GM12864 (cell line): ENCODE measurements around the gene ASPA.

Source experiments
- DNase-seq: peaks from one replicate; pipeline ENCODE4 v3.0.0-alpha.2; 2011; ENCODE audit warnings: low read depth
- H3K4me3 ChIP-seq: 2 replicates; pipeline ENCODE4 v1.5.1; 2011; ENCODE audit warnings: mild to moderate bottlenecking, low read depth, low read length, control low read depth
- TF ChIP-seq, protein P1 (sequence below): IDR thresholded peaks from 2 replicates; pipeline ENCODE4 v1.5.1; 2011; ENCODE audit warnings: low read depth, mild to moderate bottlenecking, moderate library complexity, low read length, control low read depth, inconsistent platforms; ENCODE audit errors: missing control alignments

ASPA gene

GRCh38 chr17:3544365-3544764 is 68.6 kb downstream of the ASPA start:
- TF ChIP-seq, protein P1, sequence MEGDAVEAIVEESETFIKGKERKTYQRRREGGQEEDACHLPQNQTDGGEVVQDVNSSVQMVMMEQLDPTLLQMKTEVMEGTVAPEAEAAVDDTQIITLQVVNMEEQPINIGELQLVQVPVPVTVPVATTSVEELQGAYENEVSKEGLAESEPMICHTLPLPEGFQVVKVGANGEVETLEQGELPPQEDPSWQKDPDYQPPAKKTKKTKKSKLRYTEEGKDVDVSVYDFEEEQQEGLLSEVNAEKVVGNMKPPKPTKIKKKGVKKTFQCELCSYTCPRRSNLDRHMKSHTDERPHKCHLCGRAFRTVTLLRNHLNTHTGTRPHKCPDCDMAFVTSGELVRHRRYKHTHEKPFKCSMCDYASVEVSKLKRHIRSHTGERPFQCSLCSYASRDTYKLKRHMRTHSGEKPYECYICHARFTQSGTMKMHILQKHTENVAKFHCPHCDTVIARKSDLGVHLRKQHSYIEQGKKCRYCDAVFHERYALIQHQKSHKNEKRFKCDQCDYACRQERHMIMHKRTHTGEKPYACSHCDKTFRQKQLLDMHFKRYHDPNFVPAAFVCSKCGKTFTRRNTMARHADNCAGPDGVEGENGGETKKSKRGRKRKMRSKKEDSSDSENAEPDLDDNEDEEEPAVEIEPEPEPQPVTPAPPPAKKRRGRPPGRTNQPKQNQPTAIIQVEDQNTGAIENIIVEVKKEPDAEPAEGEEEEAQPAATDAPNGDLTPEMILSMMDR, result no peak
- no peak for DNase-seq
- no peak overlapping the region for H3K4me3 ChIP-seq

GRCh38 chr17:3545151-3545550 is 69.4 kb downstream of the ASPA start:
- no peak for DNase-seq

GRCh38 chr17:3546521-3546920 is 70.7 kb downstream of the ASPA start:
- DNase-seq, result no peak
- TF ChIP-seq, protein P1, result no peak
- no peak overlapping the region for H3K4me3 ChIP-seq

More at GRCh38 chr17:3545151-3545550, 69.4 kb downstream of the ASPA start:
- TF ChIP-seq, protein P1, result no peak
- H3K4me3 ChIP-seq, result no peak overlapping the region

- no peak overlapping the region for H3K4me3 ChIP-seq
- DNase-seq, result no peak
- TF ChIP-seq, protein P1, result no peak
Observed at GRCh38 chr17:3546997-3547396, 71.2 kb downstream of the ASPA start.

GRCh38 chr17:3547628-3548027 is 71.8 kb downstream of the ASPA start:
- H3K4me3 ChIP-seq, result no peak overlapping the region
- DNase-seq, result no peak
- TF ChIP-seq, protein P1, result no peak

- no peak overlapping the region for H3K4me3 ChIP-seq
- TF ChIP-seq, protein P1, result no peak
- DNase-seq, result no peak
Observed at GRCh38 chr17:3549610-3550162, 73.9 kb downstream of the ASPA start.

GRCh38 chr17:3551189-3551588 is 75.4 kb downstream of the ASPA start:
- TF ChIP-seq, protein P1, result peak; percentile 14
- no peak for DNase-seq
- no peak overlapping the region for H3K4me3 ChIP-seq
